Right atrium auricular region (tissue), 2 donors: ENCODE data around the gene MCUR1. TPM values are rescaled to one million over a fixed set of nuclear protein-coding genes. Genes with fewer than 3 reads are reported as not detected.
"Not testable (repeated sequence)": the region's sequence is repeated elsewhere in the genome, so short reads cannot be mapped to it uniquely, and the experiment has no call there.

Experiments
- DNase-seq: peaks from one replicate; pipeline ENCODE4 v3.0.0-alpha.2; 2019; ENCODE audit warnings: low spot score
- H3K27ac ChIP-seq, 2 donors: fragments of 200-600 bp; sonication (generic); 1 replicate in 1 of 2; 2 replicates in 1 of 2; pipeline ENCODE4 v1.5.1; 2016 to 2019
- H3K27me3 ChIP-seq, 2 donors: fragments of 200-600 bp; sonication (generic); one replicate each; pipeline versions ENCODE4 v1.5.1 to v1.6.0; 2017 to 2019
- H3K36me3 ChIP-seq: fragments of 200-600 bp; sonication (generic); one replicate; pipeline ENCODE4 v1.5.1; 2016
- H3K4me1 ChIP-seq, 2 donors: fragments of 200-600 bp; sonication (generic); one replicate each; pipeline versions ENCODE4 v1.5.1 to v1.6.0; 2017 to 2019
- H3K4me3 ChIP-seq, 2 donors: fragments of 200-600 bp; sonication (generic); 1 replicate in 1 of 2; 2 replicates in 1 of 2; pipeline ENCODE4 v1.5.1; 2017 to 2019; ENCODE audit warnings: mild to moderate bottlenecking in 1 of 2, moderate library complexity in 1 of 2
- H3K9me3 ChIP-seq, 2 donors: fragments of 200-600 bp; sonication (generic); one replicate each; pipeline ENCODE4 v1.5.1; 2019
- CTCF ChIP-seq, 2 donors: fragments of 200-600 bp; sonication (generic); IDR thresholded peaks; one replicate each; pipeline ENCODE4 v1.5.1; 2019; ENCODE audit warnings: antibody characterized with exemption in 2 of 2
- total RNA-seq, 2 donors: library from RNA; depleted of rRNA; stranded (reverse); fragments of >200 nt; gene quantifications; one replicate each; pipeline ENCODE4 v1.1.0, GENCODE V29; 2016

Gene MCUR1
- total RNA-seq, 2 donors from 2014 or later, result 11.0 to 11.2 TPM

DNA sequence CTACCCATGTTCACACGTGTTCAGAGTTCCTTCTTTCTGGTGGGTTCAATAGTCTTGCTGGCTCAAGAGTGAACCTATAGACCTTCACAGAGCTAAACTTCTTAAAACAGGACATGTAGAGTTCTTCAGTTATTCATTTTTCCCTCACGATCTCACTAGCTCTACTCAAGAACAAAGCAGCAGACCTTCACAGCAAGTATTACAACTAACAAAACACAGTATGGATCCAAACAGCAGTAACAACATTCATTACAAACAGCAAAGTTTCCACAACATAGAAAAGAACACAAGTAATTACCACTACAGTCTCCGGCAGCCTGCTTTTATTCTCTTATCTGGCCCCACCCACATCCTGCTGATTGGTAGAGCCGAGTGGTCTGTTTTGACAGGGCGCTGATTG, 39.5 kb upstream of the MCUR1 start:
- peaks cover 0 to 2% of the 10 kb centered on the region in 2 donors for H3K27me3 ChIP-seq
- no peak overlapping the region for H3K27ac ChIP-seq
- H3K36me3 ChIP-seq, result no peaks in the 10 kb centered on the region
- TF ChIP-seq CTCF (IDR thresholded peaks at IDR 0.05), result no peak
- no peaks in the 10 kb centered on the region for H3K9me3 ChIP-seq
- no peaks in the 10 kb centered on the region for H3K4me1 ChIP-seq
- no peak overlapping the region for H3K4me3 ChIP-seq
- no peak for DNase-seq

DNA sequence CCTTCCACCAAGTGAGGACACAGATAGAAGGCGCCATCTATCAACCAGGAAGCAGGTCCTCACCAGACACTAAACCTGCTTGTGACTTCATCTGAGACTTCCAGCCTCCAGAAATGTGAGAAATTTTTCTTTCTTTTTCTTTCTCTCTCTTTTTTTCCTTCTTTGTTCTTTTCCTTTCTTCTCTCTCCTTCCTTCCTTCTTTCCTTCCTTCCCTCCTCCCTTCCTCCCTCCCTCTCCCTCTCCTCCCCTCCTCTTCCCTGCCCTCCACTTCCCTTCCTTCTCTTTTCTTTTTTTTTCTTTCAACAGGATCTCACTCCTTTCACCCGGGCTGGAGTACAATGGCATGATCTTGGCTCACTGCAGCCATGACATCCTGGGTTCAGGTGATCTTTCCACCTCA, 37.4 kb upstream of the MCUR1 start:
- Histone ChIP-seq H3K27ac (no peak overlapping the region), H3K4me1 (no peaks in the 10 kb centered on the region), H3K9me3 (no peaks in the 10 kb centered on the region), H3K4me3 (no peak overlapping the region), H3K36me3 (no peaks in the 10 kb centered on the region), H3K27me3 (no peaks in the 10 kb centered on the region)
- TF ChIP-seq CTCF (IDR thresholded peaks at IDR 0.05), result no peak
- DNase-seq, result no peak

DNA sequence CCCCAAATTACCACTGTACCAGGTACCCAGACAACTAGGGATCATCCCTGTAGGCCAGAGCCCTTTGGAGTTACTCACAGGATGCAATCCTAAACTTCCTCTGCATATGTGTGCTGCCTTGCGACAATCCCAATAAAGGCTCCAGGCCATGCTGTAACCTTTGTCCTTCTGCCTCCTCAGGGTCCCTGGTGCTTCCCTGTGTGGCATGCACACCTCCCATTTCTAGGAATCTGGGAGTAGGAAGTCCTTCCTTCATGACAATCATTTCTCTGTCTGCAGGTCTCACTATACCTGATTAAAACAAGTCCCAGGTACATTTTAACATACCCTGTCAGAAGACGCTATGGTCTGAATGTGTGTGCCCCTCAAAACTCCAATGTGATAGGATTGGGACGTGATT, 37.0 kb upstream of the MCUR1 start:
- Histone ChIP-seq H3K4me3 (no peak overlapping the region), H3K36me3 (no peaks in the 10 kb centered on the region), H3K4me1 (no peaks in the 10 kb centered on the region), H3K27ac (no peak overlapping the region), H3K9me3 (no peaks in the 10 kb centered on the region), H3K27me3 (no peaks in the 10 kb centered on the region)
- no peak for TF ChIP-seq CTCF (IDR thresholded peaks at IDR 0.05)
- DNase-seq, result no peak

- not testable (repeated sequence) for H3K27ac ChIP-seq, H3K36me3 ChIP-seq, H3K27me3 ChIP-seq, H3K4me1 ChIP-seq, H3K4me3 ChIP-seq, DNase-seq, H3K9me3 ChIP-seq
These were observed 36.3 kb upstream of the MCUR1 start for GRCh38 chr6:13850690-13851089.

GRCh38 chr6:13848522-13849150, 34.3 kb upstream of the MCUR1 start:
- DNase-seq, result no peak
- Histone ChIP-seq H3K27ac (no peak overlapping the region), H3K9me3 (no peaks in the 10 kb centered on the region), H3K4me1 (no peaks in the 10 kb centered on the region), H3K27me3 (no peaks in the 10 kb centered on the region), H3K4me3 (no peak overlapping the region), H3K36me3 (no peaks in the 10 kb centered on the region)
- no peak for TF ChIP-seq CTCF (IDR thresholded peaks at IDR 0.05)

DNA sequence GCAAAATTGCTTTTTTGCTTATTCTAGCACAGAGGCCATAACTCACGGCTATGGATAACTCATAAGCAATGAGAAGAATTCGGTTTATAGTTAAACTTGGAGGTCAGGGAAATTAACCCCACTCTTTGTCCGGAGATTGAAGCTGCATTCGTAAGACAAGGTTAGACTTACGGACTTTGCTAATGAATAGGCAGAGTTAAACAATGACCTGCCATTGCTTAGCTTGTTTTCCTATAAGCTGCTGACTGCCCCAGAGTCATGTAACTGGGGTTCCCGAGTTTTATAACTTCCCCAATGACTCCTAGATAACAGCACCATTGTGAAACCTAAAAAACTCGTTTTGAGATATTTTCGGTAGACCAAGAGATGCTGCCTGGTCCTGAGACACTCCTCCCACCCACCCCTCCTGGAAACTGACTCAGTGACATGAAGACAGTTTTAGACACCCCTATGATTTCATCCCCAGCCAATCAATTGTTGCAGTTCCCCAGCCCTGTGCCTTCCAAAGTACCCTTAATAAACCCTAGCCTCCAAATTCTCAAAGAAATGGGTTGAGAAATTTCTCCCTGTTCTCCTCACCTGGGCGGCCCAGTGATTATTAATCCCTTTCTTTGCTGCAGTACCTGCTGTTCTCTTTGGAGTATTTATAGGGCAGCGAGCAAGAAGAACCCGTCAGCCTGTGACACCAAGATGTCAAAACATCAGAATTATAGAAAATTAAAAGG, 33.1 kb upstream of the MCUR1 start:
- no peak overlapping the region for H3K4me3 ChIP-seq
- DNase-seq, result no peak
- H3K36me3 ChIP-seq, result no peaks in the 10 kb centered on the region
- no peak for TF ChIP-seq CTCF (IDR thresholded peaks at IDR 0.05)
- no peaks in the 10 kb centered on the region for H3K4me1 ChIP-seq
- no peaks in the 10 kb centered on the region for H3K9me3 ChIP-seq
- no peak overlapping the region for H3K27ac ChIP-seq
- H3K27me3 ChIP-seq, result no peaks in the 10 kb centered on the region
